Activated CD8-positive, alpha-beta T cell treated with anti-CD3 and anti-CD28 coated beads for 36 hours (primary cell): ENCODE measurements around the gene TGIF2LY. TPM values are rescaled to one million over a fixed set of nuclear protein-coding genes. Genes with fewer than 3 reads are reported as not detected.
"Not testable (repeated sequence)": the region's sequence is repeated elsewhere in the genome, so short reads cannot be mapped to it uniquely, and the experiment has no call there.

ENCODE experiments used
- ATAC-seq: fragments of 200-7000 bp; cut with Tn5 transposase; one replicate; pipeline ENCODE4 v1.10.0; 2021; ENCODE audit warnings: mild to moderate bottlenecking, moderate library complexity
- CTCF ChIA-PET: fragments of 350-600 bp; sonication (Branson Sonifier 250); formaldehyde crosslinking; loops from one replicate; lab custom pipeline; 2021; ENCODE audit warnings: antibody characterized with exemption; lab: Charles Lee
- POLR2A ChIA-PET: fragments of 350-600 bp; sonication (Branson Sonifier 250); formaldehyde crosslinking; loops from one replicate; lab custom pipeline; 2021; ENCODE audit warnings: antibody characterized with exemption; lab: Charles Lee
- DNase-seq: peaks from one replicate; pipeline ENCODE4 v3.0.0-alpha.2; 2020
- H3K27ac Mint-ChIP-seq: one replicate; pipeline ENCODE4 v1.8.0; 2021; ENCODE audit warnings: mild to moderate bottlenecking, mixed read lengths
- H3K27me3 Mint-ChIP-seq: one replicate; pipeline ENCODE4 v1.8.0; 2021; ENCODE audit warnings: mixed read lengths
- H3K36me3 Mint-ChIP-seq: one replicate; pipeline ENCODE4 v1.8.0; 2021; ENCODE audit warnings: low read depth, mixed read lengths
- H3K4me1 Mint-ChIP-seq: one replicate; pipeline ENCODE4 v1.8.0; 2021; ENCODE audit warnings: low read depth, mixed read lengths
- H3K4me3 Mint-ChIP-seq: one replicate; pipeline ENCODE4 v1.8.0; 2021; ENCODE audit warnings: mild to moderate bottlenecking, moderate library complexity, mixed read lengths
- H3K9me3 Mint-ChIP-seq: one replicate; pipeline ENCODE4 v1.8.0; 2021; ENCODE audit warnings: mixed read lengths
- intact Hi-C: fragments of 100-400 bp; cut with micrococcal nuclease; formaldehyde crosslinking; loops from one replicate; pipeline ENCODE4 v1.10.0; 2022
- total RNA-seq, 2 experiments: library from RNA; stranded (reverse); gene quantifications; one replicate each; pipeline ENCODE4 v1.2.3, GENCODE V29; 2021

The TGIF2LY gene
- not detected for total RNA-seq

DNA sequence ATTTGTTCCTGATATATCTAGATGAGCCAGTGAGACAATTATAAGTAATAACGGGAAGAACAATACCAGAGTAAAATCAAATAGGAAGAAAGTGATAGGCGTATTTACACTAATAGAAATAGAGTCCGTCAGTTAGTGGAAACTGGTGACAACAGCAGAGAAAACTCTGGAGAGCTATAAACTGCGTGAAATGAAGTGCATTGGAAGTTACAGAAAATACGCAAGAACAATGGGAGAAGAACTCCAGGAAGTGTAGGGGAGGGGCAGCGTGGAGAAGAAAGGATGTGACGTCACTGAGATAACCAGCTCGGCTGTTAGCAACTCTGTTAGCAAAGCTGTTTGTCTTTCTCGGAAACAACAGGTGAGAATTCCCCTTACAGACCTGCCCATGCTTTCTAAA lies at the start of gene TGIF2LY:
TGIF2LY (plus strand) TSS at position 301 of the 400 bp plus-strand sequence. CDS start 178 bp downstream, outside the sequence.
- H3K36me3 Mint-ChIP-seq, intact Hi-C loops, H3K27me3 Mint-ChIP-seq, CTCF ChIA-PET, H3K4me1 Mint-ChIP-seq, H3K27ac Mint-ChIP-seq, H3K4me3 Mint-ChIP-seq, DNase-seq, ATAC-seq, H3K9me3 Mint-ChIP-seq, POLR2A ChIA-PET: not testable (repeated sequence)
